ENCODE measurements around the gene GJB1.
A peak's percentile ranks its signal among the peaks of the same experiment; 100 is the strongest.

Gene GJB1

DNA sequence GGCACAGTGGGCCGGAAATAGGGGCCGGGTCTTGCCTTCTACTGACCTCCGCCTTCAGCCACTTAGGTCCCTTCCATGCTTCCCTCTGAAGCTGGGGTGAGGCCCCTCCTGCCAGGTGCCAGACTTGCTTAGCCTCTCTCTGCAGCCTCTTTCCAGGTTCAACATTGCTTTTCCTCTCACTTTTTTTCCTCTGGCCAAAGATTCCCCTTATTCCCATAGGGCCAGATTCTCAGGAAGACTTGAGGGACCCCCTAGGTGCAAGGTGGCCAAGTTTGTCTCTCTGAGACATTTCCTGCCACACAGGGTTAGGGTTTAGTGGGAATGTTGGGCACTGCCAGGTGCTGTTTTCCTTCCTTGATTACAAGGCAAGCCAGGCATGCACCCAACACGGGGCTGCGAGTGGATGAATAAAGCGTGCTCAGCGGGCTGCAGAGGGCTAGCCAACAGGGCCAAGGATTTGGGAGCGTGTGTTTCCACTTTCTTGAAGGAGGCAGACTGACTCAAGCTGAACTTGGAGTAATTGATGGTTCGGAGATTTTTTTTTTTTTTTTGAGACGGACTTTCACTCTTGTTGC, 7.6 kb upstream of the GJB1 start:
- no peak for DNase-seq

DNA sequence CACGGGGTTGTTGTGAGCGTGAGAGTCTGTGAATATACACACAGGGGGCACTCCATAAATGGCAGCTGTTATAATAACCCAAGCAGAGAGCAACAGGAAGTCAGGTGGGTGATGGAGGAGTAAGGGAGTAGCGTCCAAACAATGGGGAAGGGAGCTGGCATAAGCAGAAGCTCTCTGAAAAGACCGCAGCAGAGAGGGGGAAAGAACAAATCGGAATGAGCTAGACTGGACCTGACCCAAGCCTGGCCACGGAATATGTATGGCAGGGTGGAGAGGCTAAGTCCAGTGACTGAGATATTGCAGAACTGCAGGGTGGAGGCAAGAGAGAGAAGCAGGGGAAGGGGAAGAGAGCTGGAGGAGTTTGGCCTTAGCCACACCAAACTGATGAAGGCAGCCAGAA, 6.5 kb upstream of the GJB1 start:
- DNase-seq: no peak

DNA sequence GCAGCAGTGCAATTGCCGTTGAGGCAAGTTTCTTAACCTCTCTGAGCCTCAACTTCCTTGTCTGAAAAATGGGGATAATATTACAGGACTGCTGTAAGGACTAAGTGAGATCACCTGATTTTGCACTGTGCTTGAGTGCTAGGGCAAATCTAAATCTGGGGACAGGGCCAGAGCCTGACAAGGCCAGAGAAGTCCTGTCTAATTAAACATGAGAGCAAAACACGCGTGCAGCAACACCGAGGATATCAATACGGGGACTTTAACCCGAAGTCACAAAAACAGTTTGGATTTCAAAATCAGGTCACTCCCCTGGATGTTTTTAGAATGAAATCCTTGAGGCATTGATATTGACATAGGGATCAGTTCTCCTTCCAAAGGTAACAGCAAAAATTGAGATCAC, 5.7 kb upstream of the GJB1 start:
- no peak for DNase-seq

DNA sequence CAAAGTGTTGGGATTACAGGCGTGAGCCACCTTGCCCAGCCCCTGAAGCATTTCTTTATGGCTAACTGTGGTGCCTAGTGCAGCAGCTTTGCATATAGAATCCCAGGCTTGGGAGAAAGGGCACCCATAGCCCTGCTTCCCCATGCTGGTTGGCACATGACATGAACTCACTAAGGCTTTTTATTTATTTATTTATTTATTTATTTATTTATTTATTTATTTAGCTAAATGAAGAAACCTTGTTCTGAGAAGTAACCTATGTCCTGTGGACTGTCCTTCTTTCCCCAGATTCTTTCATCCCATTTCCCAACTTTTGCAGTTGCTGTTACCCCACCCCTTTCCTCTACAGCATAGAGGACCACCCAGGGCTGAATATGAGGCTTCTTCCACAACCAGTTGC, 1.9 kb upstream of the GJB1 start:
- DNase-seq: no peak

DNA sequence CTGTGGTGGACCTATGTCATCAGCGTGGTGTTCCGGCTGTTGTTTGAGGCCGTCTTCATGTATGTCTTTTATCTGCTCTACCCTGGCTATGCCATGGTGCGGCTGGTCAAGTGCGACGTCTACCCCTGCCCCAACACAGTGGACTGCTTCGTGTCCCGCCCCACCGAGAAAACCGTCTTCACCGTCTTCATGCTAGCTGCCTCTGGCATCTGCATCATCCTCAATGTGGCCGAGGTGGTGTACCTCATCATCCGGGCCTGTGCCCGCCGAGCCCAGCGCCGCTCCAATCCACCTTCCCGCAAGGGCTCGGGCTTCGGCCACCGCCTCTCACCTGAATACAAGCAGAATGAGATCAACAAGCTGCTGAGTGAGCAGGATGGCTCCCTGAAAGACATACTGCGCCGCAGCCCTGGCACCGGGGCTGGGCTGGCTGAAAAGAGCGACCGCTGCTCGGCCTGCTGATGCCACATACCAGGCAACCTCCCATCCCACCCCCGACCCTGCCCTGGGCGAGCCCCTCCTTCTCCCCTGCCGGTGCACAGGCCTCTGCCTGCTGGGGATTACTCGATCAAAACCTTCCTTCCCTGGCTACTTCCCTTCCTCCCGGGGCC, 1.2 kb downstream of the GJB1 start:
- no peak for DNase-seq

DNA sequence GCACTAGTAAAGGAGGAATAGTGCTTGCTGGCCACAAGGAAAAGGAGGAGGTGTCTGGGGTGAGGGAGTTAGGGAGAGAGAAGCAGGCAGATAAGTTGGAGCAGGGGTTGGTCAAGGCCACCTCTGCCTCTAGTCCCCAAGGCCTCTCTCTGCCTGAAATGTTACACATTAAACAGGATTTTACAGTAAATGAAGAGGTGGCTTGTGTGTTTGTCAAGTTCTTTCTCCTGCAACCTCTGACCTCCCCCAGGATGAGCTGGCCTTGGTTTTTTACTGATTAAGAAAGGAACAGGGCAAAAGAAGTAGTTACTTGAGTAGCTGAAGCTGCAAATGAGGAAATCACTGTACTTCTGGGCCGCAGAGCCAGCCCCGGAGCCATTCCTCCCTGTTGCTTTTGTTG, 2.0 kb downstream of the GJB1 start:
- DNase-seq: no peak

DNA sequence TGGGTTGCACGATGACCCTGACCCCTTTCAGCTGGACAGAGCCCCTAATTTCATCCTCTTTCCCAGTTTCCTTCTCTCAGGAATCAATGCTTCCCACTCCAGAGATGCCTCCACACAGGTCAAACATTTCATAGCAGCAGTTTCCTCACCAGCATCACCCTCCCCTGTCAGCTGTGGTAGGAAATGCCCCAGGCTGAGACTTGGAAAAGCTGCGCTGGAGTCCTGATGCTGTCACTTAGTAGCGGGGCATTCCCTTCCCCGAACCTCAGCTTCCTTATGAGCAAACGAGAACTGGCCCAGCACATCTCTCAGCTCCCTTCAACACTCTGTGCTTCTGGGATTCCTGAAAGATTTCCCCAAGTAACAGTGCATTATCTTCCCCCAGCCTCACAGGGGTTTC, 2.7 kb downstream of the GJB1 start:
- DNase-seq: no peak

DNA sequence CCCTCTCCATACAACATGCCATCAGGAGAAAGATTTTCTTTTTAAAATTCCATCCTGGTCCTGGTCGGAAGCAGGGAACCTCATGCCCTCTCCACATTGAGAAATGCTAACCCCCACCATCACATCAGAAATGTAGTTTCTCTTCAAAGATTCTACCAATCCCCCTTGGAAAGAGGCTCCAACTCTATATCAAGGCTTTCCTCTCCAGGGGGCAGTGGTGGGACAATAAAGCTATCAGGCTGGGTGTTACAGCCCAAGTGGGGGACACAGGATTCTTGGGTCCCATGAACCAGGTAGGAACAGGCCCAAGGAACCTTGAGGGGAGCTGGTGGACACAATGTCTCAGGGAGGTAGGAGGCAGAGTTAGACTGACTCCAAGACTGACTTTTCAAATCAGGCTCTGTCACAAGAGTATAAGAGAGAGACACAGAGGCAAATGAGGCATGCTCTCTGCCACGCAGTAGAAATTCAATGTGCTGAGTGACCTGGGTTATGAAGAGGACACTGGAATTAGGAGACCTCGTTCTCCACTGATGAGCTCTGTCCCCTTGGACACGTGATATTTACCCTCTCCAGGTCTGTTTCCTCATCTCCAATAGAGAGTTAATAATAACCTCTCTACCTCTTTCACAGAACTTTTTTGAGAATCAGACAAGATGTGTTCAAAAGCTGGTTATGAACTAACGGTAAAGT, 4.5 kb downstream of the GJB1 start:
- DNase-seq: no peak

DNA sequence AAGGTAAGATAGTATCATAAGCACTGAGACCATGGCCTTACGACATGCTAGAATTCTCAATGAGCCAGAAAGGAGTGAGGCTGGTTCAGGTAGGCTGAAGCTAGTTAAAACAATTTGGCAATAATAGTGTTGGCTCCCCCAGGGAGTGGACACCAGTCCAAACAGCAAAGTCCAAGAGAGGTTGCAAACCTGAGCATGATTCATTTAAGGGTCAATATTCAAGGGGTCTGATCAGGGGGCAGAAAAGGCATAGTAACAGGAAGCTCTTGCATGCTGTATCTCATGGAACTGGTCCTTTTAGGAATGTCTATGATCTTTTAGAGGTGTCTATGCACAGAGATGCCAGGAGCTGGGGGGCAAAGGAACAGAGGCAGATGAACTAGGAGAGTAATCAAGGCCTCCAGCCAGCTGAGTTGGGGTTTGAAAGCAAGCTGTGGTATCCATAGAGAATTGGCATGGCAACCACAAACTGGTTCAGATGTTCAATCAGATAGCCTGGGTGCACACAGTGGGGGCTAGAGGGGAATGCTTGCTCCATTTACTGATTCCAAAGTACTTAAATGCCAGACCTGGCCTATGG, 5.1 kb downstream of the GJB1 start:
- DNase-seq: no peak

DNA sequence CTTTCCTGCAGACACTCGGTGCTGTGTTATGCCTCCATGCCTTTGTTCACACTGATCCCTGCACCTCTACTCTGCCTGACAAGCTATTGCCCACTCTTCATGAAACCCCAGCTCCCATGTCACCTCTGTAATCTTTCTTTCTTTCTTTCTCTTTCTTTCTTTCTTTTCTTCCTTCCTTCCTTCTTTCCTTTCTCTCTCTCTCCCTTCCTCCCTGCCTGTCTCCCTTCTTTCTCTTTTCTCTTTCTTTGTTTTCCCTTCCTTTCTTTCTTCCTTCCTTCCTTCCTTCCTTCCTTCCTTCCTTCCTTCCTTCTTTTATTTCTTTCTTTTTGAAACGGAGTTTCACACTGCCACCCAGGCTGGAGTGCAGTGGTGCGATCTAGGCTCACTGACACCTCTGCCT, 12.5 kb downstream of the GJB1 start:
- DNase-seq: no peak

DNA sequence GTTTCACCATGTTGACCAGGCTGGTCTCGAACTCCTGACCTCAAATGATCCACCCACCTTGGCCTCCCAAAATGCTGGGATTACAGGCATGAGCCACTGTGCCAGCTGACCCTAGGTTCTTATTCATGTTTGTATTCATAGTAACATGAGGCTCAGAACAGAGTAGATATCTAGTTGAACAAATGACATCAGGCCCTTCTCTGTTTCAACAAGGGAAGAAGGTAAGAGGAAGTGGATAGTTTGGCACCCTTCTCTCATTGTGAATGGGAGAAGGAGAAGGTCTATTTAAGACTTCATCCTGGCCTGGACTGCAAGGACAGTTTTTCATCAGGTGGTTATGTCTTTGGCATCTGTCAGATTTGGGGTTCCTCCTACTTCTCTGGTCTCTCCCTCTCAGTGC, 13.8 kb downstream of the GJB1 start:
- DNase-seq: no peak

DNA sequence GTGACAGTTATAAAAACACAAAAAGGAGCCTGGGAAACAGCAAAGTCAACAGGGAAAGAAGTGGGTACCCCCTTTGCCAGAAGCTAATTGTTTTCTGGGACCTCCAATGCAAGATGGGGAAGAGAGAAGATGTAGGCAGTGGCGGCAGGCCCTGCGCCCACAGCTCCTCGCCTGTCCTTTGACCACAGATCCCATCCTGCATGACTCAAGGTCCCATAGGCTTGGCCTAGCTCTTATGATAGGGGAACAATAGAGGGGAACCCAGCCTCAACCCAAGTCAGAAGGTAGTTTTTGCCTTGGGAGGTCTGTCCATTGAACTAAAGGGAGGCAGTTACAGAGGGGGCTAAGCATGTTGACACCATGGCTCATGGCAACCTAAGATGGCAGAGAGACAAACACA, 16.8 kb downstream of the GJB1 start:
- no peak for DNase-seq

DNA sequence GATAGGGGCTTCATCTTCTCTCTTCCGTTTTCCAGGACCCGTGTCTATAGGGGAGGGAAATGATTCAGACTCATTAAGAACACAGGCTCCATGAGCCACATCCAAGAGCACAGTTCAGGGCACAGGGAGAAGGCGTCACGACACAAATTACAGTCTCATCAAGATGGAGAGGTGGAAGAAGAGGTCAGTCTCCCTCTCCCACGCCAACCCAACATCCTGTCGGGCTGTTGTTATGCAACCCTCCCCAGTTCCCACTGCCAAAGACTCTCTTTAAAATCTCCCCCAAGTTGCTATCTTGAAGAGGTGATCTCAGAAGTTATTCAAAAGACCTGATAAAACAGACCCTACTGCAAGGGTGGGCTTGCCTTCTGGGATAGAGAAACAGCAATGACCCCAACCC, 18.3 kb downstream of the GJB1 start:
- DNase-seq: no peak

DNA sequence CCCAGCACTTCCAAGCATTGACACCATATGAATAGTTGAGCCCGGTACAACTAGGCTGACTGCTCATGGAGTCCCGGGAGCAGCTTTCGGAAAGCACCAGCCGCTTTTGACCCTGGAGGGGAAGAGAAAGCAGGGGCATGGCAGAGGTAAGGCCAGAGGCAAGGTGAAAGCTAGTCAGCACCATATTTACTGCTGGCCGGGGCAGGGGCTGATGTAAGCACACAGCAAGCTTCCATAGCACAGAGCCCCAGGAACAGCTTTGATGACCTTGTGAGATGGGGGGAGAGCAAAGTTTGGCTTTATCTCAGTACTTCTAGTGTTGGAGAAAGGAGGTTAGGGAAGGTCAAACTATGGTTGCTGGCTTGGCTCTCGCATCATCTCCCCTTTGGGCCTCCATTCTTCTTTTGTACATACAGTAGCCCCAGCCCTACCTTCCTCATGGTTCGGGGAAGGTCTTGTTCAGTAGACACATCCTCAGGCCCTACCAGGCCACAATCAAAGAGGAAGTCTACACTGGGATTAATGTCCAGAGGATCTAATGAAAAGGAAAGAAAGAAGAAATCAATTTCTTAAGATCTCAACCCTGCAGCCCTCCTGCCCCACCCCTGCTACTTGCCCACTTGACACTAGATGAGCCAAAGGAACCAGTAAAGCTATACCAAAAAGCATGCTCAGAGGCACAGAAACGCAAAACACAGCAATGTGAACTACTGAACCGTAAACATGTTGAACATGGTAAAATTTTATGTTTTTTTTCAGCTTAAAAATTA, 21.5 kb downstream of the GJB1 start:
- no peak for DNase-seq

DNA sequence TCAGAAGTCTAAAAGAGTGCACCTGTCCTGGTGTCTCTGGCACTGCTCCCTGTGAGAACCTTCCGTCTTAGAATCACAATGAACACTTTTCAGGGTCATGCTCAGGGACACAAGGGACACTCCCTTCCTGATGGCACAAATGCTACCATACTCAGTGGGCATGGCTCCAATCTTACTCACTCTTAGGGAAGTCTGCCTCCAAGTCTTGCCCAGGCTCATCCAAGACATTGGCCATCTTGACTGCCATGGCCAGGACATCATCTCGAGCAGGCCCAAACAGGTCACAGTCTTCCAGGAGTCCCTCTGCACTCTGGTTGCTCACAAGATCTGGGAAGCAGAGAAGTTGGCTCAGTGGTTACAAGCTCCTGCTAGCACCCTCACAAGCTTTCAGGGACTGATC, 22.1 kb downstream of the GJB1 start:
- no peak for DNase-seq

DNA sequence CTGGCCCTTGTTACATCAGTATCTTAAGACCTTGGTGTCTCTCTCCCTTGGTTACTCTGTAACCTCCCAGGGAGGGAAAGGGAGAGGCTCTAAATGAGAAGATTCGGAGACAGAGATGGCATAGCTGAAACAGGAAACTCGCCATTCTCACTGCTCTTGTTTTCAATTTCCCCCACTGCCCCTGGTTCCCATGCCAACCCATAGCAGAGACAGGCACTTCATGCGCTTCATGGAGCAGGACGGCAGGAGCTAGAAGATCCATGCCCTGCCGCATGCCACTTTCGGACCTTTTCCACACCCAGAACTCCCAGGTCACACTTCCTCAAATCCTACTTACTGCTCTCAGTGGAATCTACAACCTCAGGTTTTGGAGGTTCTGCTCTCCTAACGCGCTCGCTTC, 27.8 kb downstream of the GJB1 start:
- DNase-seq: no peak

DNA sequence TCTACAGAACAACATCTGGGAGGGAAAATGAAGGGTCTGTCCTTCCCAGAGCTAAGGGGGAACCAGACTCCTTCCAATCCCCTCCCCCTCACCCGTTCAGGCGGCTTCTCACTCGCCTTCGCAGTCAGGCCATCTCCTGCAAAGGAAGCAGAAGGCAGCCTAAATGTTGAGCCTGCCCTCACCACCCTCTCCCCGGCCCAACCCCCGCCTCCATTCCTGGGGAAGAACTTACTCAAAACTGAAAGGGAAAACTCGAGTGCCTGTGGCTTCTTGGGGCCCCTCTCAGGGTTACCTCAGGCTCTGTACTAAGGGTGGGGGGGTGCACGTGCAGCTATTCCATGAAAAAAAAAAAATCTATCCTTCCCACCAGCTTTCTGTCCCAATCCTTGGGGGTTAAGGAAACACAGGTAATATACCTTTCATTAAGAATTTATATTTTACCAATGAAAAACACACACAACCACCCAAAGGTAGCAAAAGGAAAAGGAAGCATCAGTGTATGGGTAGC, 28.5 kb downstream of the GJB1 start:
- DNase-seq: peak; percentile 4

DNA sequence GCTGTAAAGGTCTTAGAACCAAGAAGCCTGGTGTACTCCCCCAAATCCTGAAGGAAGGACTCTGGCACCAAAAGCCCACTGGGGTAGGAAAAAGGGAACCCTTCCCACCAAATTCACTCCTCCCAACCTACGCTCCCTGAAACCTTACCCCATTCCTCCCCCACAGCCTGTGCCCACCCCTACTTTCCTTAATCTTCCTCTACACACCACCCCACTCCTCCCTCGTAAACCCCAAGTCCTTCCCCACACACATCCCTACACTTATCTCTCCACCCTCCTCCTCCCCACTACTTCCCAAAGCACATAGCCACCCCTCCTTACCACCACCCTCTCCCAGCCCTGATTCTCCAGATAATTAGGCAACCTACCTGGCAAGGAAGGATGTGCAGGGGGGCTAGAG, 29.2 kb downstream of the GJB1 start:
- DNase-seq: no peak

DNA sequence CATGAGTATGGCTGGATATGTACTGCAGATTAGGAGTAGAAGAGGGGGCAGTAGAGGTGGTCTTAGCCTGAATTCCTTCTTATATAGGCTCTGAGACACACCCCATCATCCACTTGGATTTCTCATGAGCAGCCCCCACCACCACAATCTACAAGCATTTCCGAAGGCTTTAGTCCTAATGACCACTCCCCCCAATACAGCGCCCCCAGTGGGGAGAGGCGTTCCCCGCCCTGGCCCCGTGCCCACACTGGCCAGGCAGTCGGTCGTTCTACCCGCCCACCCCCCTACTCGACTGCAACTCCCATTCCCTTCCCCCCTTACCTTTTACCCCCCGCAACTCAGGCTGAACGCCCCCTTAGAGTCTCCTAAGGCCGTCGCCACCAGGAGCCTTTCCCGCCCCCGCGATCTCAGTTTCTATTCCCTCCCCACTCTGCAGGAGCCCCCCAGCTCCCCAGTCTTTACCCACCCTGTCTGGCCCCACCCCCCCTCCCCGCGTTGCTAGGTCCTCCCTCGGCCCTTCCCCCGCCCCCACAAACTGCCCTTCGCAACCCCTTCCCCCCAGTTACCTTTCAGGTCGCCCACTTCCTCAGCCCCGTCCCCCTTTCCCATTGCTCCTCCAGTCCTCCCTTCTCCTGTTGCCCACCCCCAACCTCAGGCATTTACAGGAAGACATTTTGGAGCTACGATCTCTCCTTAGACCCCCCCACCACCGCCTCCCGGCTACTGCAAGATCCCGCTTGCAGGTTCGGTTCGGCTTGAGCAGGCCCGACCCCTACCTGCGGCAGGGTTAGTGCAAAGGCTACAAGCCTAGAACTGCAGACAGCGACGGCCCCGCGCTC, 30.4 kb downstream of the GJB1 start:
- peak; percentile 55 for DNase-seq

DNA sequence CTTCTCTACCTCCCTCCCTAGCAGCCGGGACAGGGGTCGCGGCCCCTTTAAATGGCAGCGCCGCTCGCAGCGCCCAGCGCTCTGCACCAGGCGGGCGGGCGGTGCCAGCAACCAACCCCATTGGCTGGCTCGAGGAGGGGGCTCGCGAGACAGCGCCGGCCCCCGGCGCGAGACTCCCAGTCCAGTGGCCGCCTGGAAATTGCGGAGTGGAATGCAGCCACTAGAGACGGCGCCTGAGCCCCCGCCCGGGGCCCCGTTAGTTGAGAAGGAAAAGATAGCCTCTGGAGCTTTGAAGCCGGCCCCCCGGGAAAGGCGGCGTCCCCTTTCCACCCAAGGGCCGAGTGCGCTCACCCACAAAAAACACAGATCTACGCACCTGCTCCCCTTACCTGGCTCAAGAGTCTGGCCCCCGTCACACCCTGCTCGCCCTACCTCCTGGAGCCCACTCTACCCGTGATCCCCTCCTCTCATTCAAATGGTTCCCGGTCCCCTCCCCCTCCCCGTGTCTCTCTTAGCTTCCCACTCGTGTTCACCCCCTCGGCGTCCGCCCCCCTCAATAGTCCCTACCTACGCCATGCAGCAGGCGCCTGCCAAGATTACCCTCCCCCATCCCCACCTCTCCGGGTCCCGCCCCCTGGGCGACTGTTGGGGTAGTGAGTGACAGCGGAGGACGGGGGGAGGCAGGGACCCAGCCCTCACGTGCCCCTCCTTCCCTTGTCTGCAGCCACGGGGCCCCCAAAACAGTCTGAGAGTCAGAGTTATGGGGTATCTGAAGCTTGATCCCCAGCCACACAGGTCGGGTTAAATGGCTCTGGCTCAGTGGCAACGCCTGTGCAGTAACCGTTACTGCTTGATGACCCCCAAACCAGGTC, 31.3 kb downstream of the GJB1 start, which contains the start of gene ZMYM3:
ZMYM3 (minus strand) TSS at position 49 of the 872 bp plus-strand sequence. CDS start 885 bp downstream, outside the sequence.
- DNase-seq: peak; percentile 88

DNA sequence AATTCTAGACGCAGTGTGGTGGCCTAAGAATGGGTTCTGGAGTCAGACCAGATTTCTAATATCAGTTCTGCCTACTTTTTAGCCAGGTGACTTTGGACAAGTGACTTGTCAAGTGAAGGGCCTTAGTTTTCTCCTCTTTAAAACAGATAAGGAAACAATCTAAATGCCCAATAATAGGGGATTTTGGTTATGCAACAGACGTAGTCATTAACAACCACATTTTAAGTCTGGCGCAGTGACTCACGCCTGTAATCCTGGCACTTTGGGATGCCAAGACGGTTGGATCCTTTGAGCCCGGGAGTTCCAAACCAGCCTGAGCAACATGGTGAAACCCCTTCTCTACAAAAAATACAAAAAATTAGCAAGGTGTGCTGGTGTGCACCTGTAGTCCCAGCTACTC, 33.0 kb downstream of the GJB1 start:
- no peak for DNase-seq
